CD14-positive monocyte (primary cell): Measurements from ENCODE around the gene ELP1. TPM values are rescaled to one million over a fixed set of nuclear protein-coding genes. Genes with fewer than 3 reads are reported as not detected.

Source experiments
- DNase-seq, 3 donors: peaks; one replicate each; pipeline ENCODE4 v3.0.0-alpha.2; 2011 to 2022
- H2AFZ ChIP-seq: 2 replicates; pipeline ENCODE4 v1.6.0; 2012; ENCODE audit warnings: mild to moderate bottlenecking, low read depth, low read length, inconsistent platforms; ENCODE audit not compliant: insufficient read depth, poor library complexity, severe bottlenecking
- H3K27ac ChIP-seq, 2 donors: 1 replicate in 1 of 2; 2 replicates in 1 of 2; pipeline ENCODE4 v1.5.1; 2012 to 2013; ENCODE audit warnings: low read length in 2 of 2, control low read depth in 1 of 2, inconsistent platforms in 1 of 2, low read depth in 1 of 2, mild to moderate bottlenecking in 1 of 2
- H3K27me3 ChIP-seq, 2 donors: one replicate each; pipeline versions ENCODE4 v1.6.0 to v1.6.1; 2011 to 2013; ENCODE audit warnings: low read length in 2 of 2; ENCODE audit not compliant: control insufficient read depth in 2 of 2, insufficient read depth in 2 of 2
- H3K36me3 ChIP-seq, 2 donors: replicated peaks in 1 of 2; 1 replicate in 1 of 2; 2 replicates in 1 of 2; pipeline versions ENCODE4 v1.5.1 to v1.6.1; 2012 to 2013; ENCODE audit warnings: low read length in 2 of 2, control low read depth in 1 of 2, inconsistent platforms in 1 of 2, mild to moderate bottlenecking in 1 of 2; ENCODE audit not compliant: insufficient read depth in 2 of 2, control insufficient read depth in 1 of 2
- H3K4me1 ChIP-seq, 2 donors: 1 replicate in 1 of 2; 2 replicates in 1 of 2; pipeline versions ENCODE4 v1.5.1 to v1.6.1; 2012 to 2013; ENCODE audit warnings: low read length in 2 of 2, control low read depth in 1 of 2, inconsistent platforms in 1 of 2, mild to moderate bottlenecking in 1 of 2, moderate library complexity in 1 of 2; ENCODE audit not compliant: insufficient read depth in 2 of 2, control insufficient read depth in 1 of 2
- H3K4me2 ChIP-seq: replicated peaks from 2 replicates; pipeline ENCODE3; 2012; ENCODE audit warnings: low read length, moderate library complexity, mild to moderate bottlenecking; ENCODE audit not compliant: poor library complexity, severe bottlenecking; ENCODE audit errors: extremely low read depth
- H3K4me3 ChIP-seq, 3 experiments: fragments of 200-600 bp in 1 of 3; sonication (generic) in 1 of 3; replicated peaks in 1 of 3; 1 replicate in 2 of 3; 2 replicates in 1 of 3; pipeline ENCODE4 v1.5.1; 2011 to 2013; ENCODE audit warnings: low read length in 3 of 3, mild to moderate bottlenecking in 3 of 3, control low read depth in 2 of 3, low read depth in 2 of 3, inconsistent platforms in 1 of 3, moderate library complexity in 1 of 3
- H3K79me2 ChIP-seq: 2 replicates; pipeline ENCODE4 v1.6.0; 2012; ENCODE audit warnings: mild to moderate bottlenecking, control low read depth, inconsistent platforms, low read length, moderate library complexity; ENCODE audit not compliant: insufficient read depth
- H3K9ac ChIP-seq: 2 replicates; pipeline ENCODE4 v1.6.0; 2017; ENCODE audit warnings: low read length, mild to moderate bottlenecking; ENCODE audit not compliant: insufficient read depth, poor library complexity, severe bottlenecking
- H3K9me3 ChIP-seq, 2 donors: replicated peaks in 1 of 2; 1 replicate in 1 of 2; 2 replicates in 1 of 2; pipeline versions ENCODE4 v1.5.1 to v1.6.1; 2012 to 2013; ENCODE audit warnings: low read length in 2 of 2, control low read depth in 1 of 2; ENCODE audit not compliant: control insufficient read depth in 1 of 2, insufficient read depth in 1 of 2
- H4K20me1 ChIP-seq: 2 replicates; pipeline ENCODE4 v1.6.0; 2012; ENCODE audit warnings: mild to moderate bottlenecking, low read length, control low read depth, moderate library complexity; ENCODE audit not compliant: insufficient read depth
- H3K27ac Mint-ChIP-seq, 7 donors: one replicate each; pipeline ENCODE4 v1.8.0; 2020; ENCODE audit warnings: mild to moderate bottlenecking in 7 of 7, mixed read lengths in 7 of 7, moderate library complexity in 6 of 7, inconsistent platforms in 2 of 7
- H3K27me3 Mint-ChIP-seq, 3 donors: one replicate each; pipeline ENCODE4 v1.8.0; 2021 to 2022; ENCODE audit warnings: low read depth in 3 of 3, mild to moderate bottlenecking in 3 of 3, mixed read lengths in 3 of 3, moderate library complexity in 3 of 3, inconsistent platforms in 1 of 3
- H3K36me3 Mint-ChIP-seq, 2 donors: one replicate each; pipeline ENCODE4 v1.8.0; 2020; ENCODE audit warnings: mixed read lengths in 2 of 2, inconsistent platforms in 1 of 2, mild to moderate bottlenecking in 1 of 2
- H3K4me1 Mint-ChIP-seq: one replicate; pipeline ENCODE4 v1.8.0; 2020; ENCODE audit warnings: mild to moderate bottlenecking, mixed read lengths
- H3K4me3 Mint-ChIP-seq, 2 donors: one replicate each; pipeline ENCODE4 v1.8.0; 2020; ENCODE audit warnings: mild to moderate bottlenecking in 2 of 2, mixed read lengths in 2 of 2, moderate library complexity in 1 of 2
- H3K9me3 Mint-ChIP-seq, 7 donors: one replicate each; pipeline ENCODE4 v1.8.0; 2020 to 2022; ENCODE audit warnings: mixed read lengths in 7 of 7, mild to moderate bottlenecking in 6 of 7, moderate library complexity in 6 of 7, inconsistent platforms in 2 of 7
- CTCF ChIP-seq: fragments of 200-600 bp; IDR thresholded peaks from one replicate; pipeline ENCODE4 v1.8.0; 2022; ENCODE audit warnings: antibody characterized with exemption, mild to moderate bottlenecking
- WGBS: methylation state at CpG from one replicate; pipeline ENCODE4 v1.1.5; 2013; ENCODE audit warnings: missing lambda C conversion rate; ENCODE audit not compliant: insufficient coverage; 5-methylcytosine and 5-hydroxymethylcytosine counted together
- intact Hi-C, 2 donors: fragments of 100-400 bp; cut with micrococcal nuclease; formaldehyde crosslinking; loops; one replicate each; pipeline versions ENCODE4 v1.15.0 to v1.15.1; 2023
- polyA plus RNA-seq, 3 donors: library from polyadenylated mRNA; depleted of rRNA in 1 of 3; unstranded in 2 of 3; stranded (reverse) in 1 of 3; fragments of 300-500 nt in 2 of 3; fragments of >200 nt in 1 of 3; fragmentation: Illumina TruSeq in 2 of 3; gene quantifications; 1 replicate in 2 of 3; 2 replicates in 1 of 3; pipeline ENCODE4 v1.2.3, GENCODE V29; 2012 to 2021

ELP1 gene
- polyA plus RNA-seq, 3 donors = 7.9 to 12.2 (median 11.1) TPM

GRCh38 chr9:108880738-108881316 lies 53.1 kb downstream of the ELP1 start:
- no peak for DNase-seq
- TF ChIP-seq CTCF = no peak
- H3K9ac ChIP-seq = no peak overlapping the region
- no peak overlapping the region for H3K27ac Mint-ChIP-seq
- no peaks in the 10 kb centered on the region for H3K9me3 ChIP-seq
- peaks cover 3% of the 10 kb centered on the region for H3K4me1 Mint-ChIP-seq
- intact Hi-C loops = no loop called here
- no peaks in the 10 kb centered on the region for H3K79me2 ChIP-seq
- no peaks in the 10 kb centered on the region for H3K27me3 ChIP-seq
- no peaks in the 10 kb centered on the region for H3K9me3 Mint-ChIP-seq
- no peaks in the 10 kb centered on the region for H4K20me1 ChIP-seq
- H3K27me3 Mint-ChIP-seq = no peaks in the 10 kb centered on the region
- H3K36me3 Mint-ChIP-seq = peaks cover 59 to 79% of the 10 kb centered on the region in 2 donors
- H3K4me3 ChIP-seq = no peak overlapping the region
- no CpG with 5 or more reads among the region's 3 CpGs for WGBS
- H3K4me1 ChIP-seq = no peaks in the 10 kb centered on the region
- no peak overlapping the region for H3K4me3 Mint-ChIP-seq
- no peak overlapping the region for H3K27ac ChIP-seq
- H3K36me3 ChIP-seq = peaks cover 42 to 83% of the 10 kb centered on the region in 2 donors
- no peak overlapping the region for H2AFZ ChIP-seq
- no peak overlapping the region for H3K4me2 ChIP-seq

GRCh38 chr9:108877524-108877923 lies 56.4 kb downstream of the ELP1 start:
- no peak for DNase-seq
- H3K4me1 Mint-ChIP-seq = no peaks in the 10 kb centered on the region
- H3K9ac ChIP-seq = no peak overlapping the region
- no peak overlapping the region for H3K4me3 ChIP-seq
- H3K27me3 Mint-ChIP-seq = no peaks in the 10 kb centered on the region
- H3K27me3 ChIP-seq = no peaks in the 10 kb centered on the region
- no peak overlapping the region for H3K4me2 ChIP-seq
- H2AFZ ChIP-seq = no peak overlapping the region
- H3K36me3 Mint-ChIP-seq = peaks cover 77 to 82% of the 10 kb centered on the region in 2 donors
- H4K20me1 ChIP-seq = no peaks in the 10 kb centered on the region
- H3K79me2 ChIP-seq = no peaks in the 10 kb centered on the region
- peaks cover 0 to 3% (median 0%) of the 10 kb centered on the region in 7 donors for H3K9me3 Mint-ChIP-seq
- peaks cover 55 to 100% of the 10 kb centered on the region in 2 donors for H3K36me3 ChIP-seq
- TF ChIP-seq CTCF = no peak
- no peaks in the 10 kb centered on the region for H3K9me3 ChIP-seq
- intact Hi-C loops = no loop called here
- H3K27ac ChIP-seq = no peak overlapping the region
- no peaks in the 10 kb centered on the region for H3K4me1 ChIP-seq
- H3K4me3 Mint-ChIP-seq = no peak overlapping the region
- no peak overlapping the region for H3K27ac Mint-ChIP-seq
- WGBS = 100% methylated on average over 1 of the region's 2 CpGs
